MG63 (cell line): ENCODE data around the gene HSDL1. TPM values are rescaled to one million over a fixed set of nuclear protein-coding genes. Genes with fewer than 3 reads are reported as not detected.

Experiments
- DNase-seq: peaks from one replicate; pipeline ENCODE4 v3.0.0-alpha.2; 2020
- H3K27me3 ChIP-seq: fragments of 250-450 bp; sonication (Bioruptor Pico); 2 replicates; pipeline ENCODE4 v1.5.1; 2020; ENCODE audit warnings: mild to moderate bottlenecking, moderate library complexity
- H3K36me3 ChIP-seq: fragments of 250-450 bp; sonication (Bioruptor Pico); 2 replicates; pipeline ENCODE4 v1.5.1; 2020; ENCODE audit warnings: mild to moderate bottlenecking, moderate library complexity
- H3K4me3 ChIP-seq: fragments of 250-450 bp; sonication (Bioruptor Pico); 2 replicates; pipeline ENCODE4 v1.5.1; 2020; ENCODE audit warnings: mild to moderate bottlenecking, moderate library complexity
- H3K9me3 ChIP-seq: fragments of 250-450 bp; sonication (Bioruptor Pico); 2 replicates; pipeline ENCODE4 v1.5.1; 2020; ENCODE audit warnings: mild to moderate bottlenecking, moderate library complexity
- total RNA-seq: library from RNA; depleted of rRNA; stranded (reverse); fragments of >200 nt; shearing (Covaris generic); gene quantifications from 2 replicates; pipeline ENCODE4 v1.2.3, GENCODE V29; 2014; ENCODE audit warnings: low replicate concordance

The HSDL1 gene
- total RNA-seq, 1 experiment from 2014 or later, result 7.0 TPM

- DNase-seq, result no peak
- Histone ChIP-seq H3K36me3 (peaks cover 10% of the 10 kb centered on the region), H3K27me3 (no peaks in the 10 kb centered on the region), H3K9me3 (no peaks in the 10 kb centered on the region), H3K4me3 (no peak overlapping the region)
These were observed 46.0 kb downstream of the HSDL1 start for GRCh38 chr16:84098939-84099338.

GRCh38 chr16:84096447-84097005 lies 48.5 kb downstream of the HSDL1 start:
- H3K36me3 ChIP-seq, result peaks cover 10% of the 10 kb centered on the region
- DNase-seq, result no peak
- no peaks in the 10 kb centered on the region for H3K9me3 ChIP-seq
- no peak overlapping the region for H3K4me3 ChIP-seq
- H3K27me3 ChIP-seq, result no peaks in the 10 kb centered on the region

- no peak overlapping the region for H3K4me3 ChIP-seq
- H3K9me3 ChIP-seq, result no peaks in the 10 kb centered on the region
- no peaks in the 10 kb centered on the region for H3K27me3 ChIP-seq
- H3K36me3 ChIP-seq, result peaks cover 10% of the 10 kb centered on the region
- no peak for DNase-seq
These were observed 49.5 kb downstream of the HSDL1 start for GRCh38 chr16:84095466-84095865.

GRCh38 chr16:84093879-84094270 lies 51.1 kb downstream of the HSDL1 start:
- no peaks in the 10 kb centered on the region for H3K9me3 ChIP-seq
- no peaks in the 10 kb centered on the region for H3K27me3 ChIP-seq
- peaks cover 5% of the 10 kb centered on the region for H3K36me3 ChIP-seq
- no peak overlapping the region for H3K4me3 ChIP-seq
- no peak for DNase-seq

GRCh38 chr16:84093120-84093878 lies 51.7 kb downstream of the HSDL1 start:
- Histone ChIP-seq H3K4me3 (no peak overlapping the region), H3K27me3 (no peaks in the 10 kb centered on the region), H3K36me3 (peaks cover 2% of the 10 kb centered on the region), H3K9me3 (no peaks in the 10 kb centered on the region)
- DNase-seq, result no peak

- no peak overlapping the region for H3K4me3 ChIP-seq
- peaks cover 2% of the 10 kb centered on the region for H3K36me3 ChIP-seq
- no peak for DNase-seq
These were observed 53.5 kb downstream of the HSDL1 start for GRCh38 chr16:84091460-84091859.

GRCh38 chr16:84090211-84090610 lies 54.8 kb downstream of the HSDL1 start:
- Histone ChIP-seq H3K36me3 (peaks cover 2% of the 10 kb centered on the region), H3K27me3 (no peaks in the 10 kb centered on the region), H3K4me3 (no peak overlapping the region), H3K9me3 (no peaks in the 10 kb centered on the region)
- DNase-seq, result no peak

More at GRCh38 chr16:84091460-84091859, 53.5 kb downstream of the HSDL1 start:
- Histone ChIP-seq H3K9me3 (no peaks in the 10 kb centered on the region), H3K27me3 (no peaks in the 10 kb centered on the region)

GRCh38 chr16:84088695-84089395 lies 56.1 kb downstream of the HSDL1 start:
- Histone ChIP-seq H3K36me3 (peaks cover 6% of the 10 kb centered on the region), H3K27me3 (no peaks in the 10 kb centered on the region), H3K9me3 (no peaks in the 10 kb centered on the region), H3K4me3 (no peak overlapping the region)
- no peak for DNase-seq

- Histone ChIP-seq H3K27me3 (no peaks in the 10 kb centered on the region), H3K9me3 (no peaks in the 10 kb centered on the region), H3K4me3 (no peak overlapping the region), H3K36me3 (peaks cover 6% of the 10 kb centered on the region)
- no peak for DNase-seq
These were observed 57.4 kb downstream of the HSDL1 start for GRCh38 chr16:84087466-84088151.

- Histone ChIP-seq H3K9me3 (no peaks in the 10 kb centered on the region), H3K27me3 (no peaks in the 10 kb centered on the region), H3K36me3 (peaks cover 6% of the 10 kb centered on the region), H3K4me3 (no peak overlapping the region)
- no peak for DNase-seq
These were observed 58.0 kb downstream of the HSDL1 start for GRCh38 chr16:84087001-84087400.

GRCh38 chr16:84086341-84086740 lies 58.6 kb downstream of the HSDL1 start:
- Histone ChIP-seq H3K9me3 (no peaks in the 10 kb centered on the region), H3K27me3 (no peaks in the 10 kb centered on the region), H3K4me3 (no peak overlapping the region), H3K36me3 (peaks cover 6% of the 10 kb centered on the region)
- no peak for DNase-seq

- no peak overlapping the region for H3K4me3 ChIP-seq
- H3K9me3 ChIP-seq, result no peaks in the 10 kb centered on the region
- no peaks in the 10 kb centered on the region for H3K27me3 ChIP-seq
- H3K36me3 ChIP-seq, result peaks cover 6% of the 10 kb centered on the region
- no peak for DNase-seq
These were observed 59.2 kb downstream of the HSDL1 start for GRCh38 chr16:84085773-84086172.

GRCh38 chr16:84085271-84085667 lies 59.7 kb downstream of the HSDL1 start:
- H3K36me3 ChIP-seq, result peaks cover 6% of the 10 kb centered on the region
- no peaks in the 10 kb centered on the region for H3K9me3 ChIP-seq
- DNase-seq, result no peak
- H3K27me3 ChIP-seq, result no peaks in the 10 kb centered on the region
- H3K4me3 ChIP-seq, result no peak overlapping the region

GRCh38 chr16:84084570-84085270 lies 60.3 kb downstream of the HSDL1 start:
- Histone ChIP-seq H3K4me3 (no peak overlapping the region), H3K27me3 (no peaks in the 10 kb centered on the region), H3K36me3 (peaks cover 8% of the 10 kb centered on the region), H3K9me3 (no peaks in the 10 kb centered on the region)
- peak; percentile 45 for DNase-seq

- H3K9me3 ChIP-seq, result no peaks in the 10 kb centered on the region
- DNase-seq, result no peak
- peaks cover 8% of the 10 kb centered on the region for H3K36me3 ChIP-seq
- H3K4me3 ChIP-seq, result no peak overlapping the region
- no peaks in the 10 kb centered on the region for H3K27me3 ChIP-seq
These were observed 62.0 kb downstream of the HSDL1 start for GRCh38 chr16:84082835-84083569.

- no peak for DNase-seq
- Histone ChIP-seq H3K36me3 (peaks cover 8% of the 10 kb centered on the region), H3K27me3 (no peaks in the 10 kb centered on the region)
These were observed 62.9 kb downstream of the HSDL1 start for GRCh38 chr16:84082110-84082509.

More at GRCh38 chr16:84082110-84082509, 62.9 kb downstream of the HSDL1 start:
- Histone ChIP-seq H3K4me3 (no peak overlapping the region), H3K9me3 (no peaks in the 10 kb centered on the region)
